Activated CD4-positive, alpha-beta memory T cell treated with anti-CD3 and anti-CD28 coated beads for 36 hours (primary cell): ENCODE measurements around the gene WRAP73. TPM values are rescaled to one million over a fixed set of nuclear protein-coding genes. Genes with fewer than 3 reads are reported as not detected.

Source experiments
- CTCF ChIA-PET: fragments of 350-600 bp; sonication (Branson Sonifier 250); formaldehyde crosslinking; loops from one replicate; lab custom pipeline; 2021; ENCODE audit warnings: antibody characterized with exemption, inconsistent platforms; lab: Charles Lee
- POLR2A ChIA-PET: fragments of 350-600 bp; sonication (Branson Sonifier 250); formaldehyde crosslinking; loops from one replicate; lab custom pipeline; 2021; ENCODE audit warnings: antibody characterized with exemption; lab: Charles Lee
- DNase-seq: peaks from one replicate; pipeline ENCODE4 v3.0.0-alpha.2; 2020
- H3K27ac Mint-ChIP-seq: one replicate; pipeline ENCODE4 v1.8.0; 2021; ENCODE audit warnings: mixed read lengths
- H3K27me3 Mint-ChIP-seq: one replicate; pipeline ENCODE4 v1.8.0; 2021; ENCODE audit warnings: mixed read lengths
- H3K36me3 Mint-ChIP-seq: one replicate; pipeline ENCODE4 v1.8.0; 2021; ENCODE audit warnings: mixed read lengths
- H3K4me1 Mint-ChIP-seq: one replicate; pipeline ENCODE4 v1.8.0; 2021; ENCODE audit warnings: low read depth, mixed read lengths
- H3K4me3 Mint-ChIP-seq: one replicate; pipeline ENCODE4 v1.8.0; 2021; ENCODE audit warnings: mild to moderate bottlenecking, mixed read lengths
- H3K9me3 Mint-ChIP-seq: one replicate; pipeline ENCODE4 v1.8.0; 2021; ENCODE audit warnings: mixed read lengths
- intact Hi-C: fragments of 100-400 bp; cut with micrococcal nuclease; formaldehyde crosslinking; loops from one replicate; pipeline ENCODE4 v1.15.1; 2023
- total RNA-seq, 2 experiments: library from RNA; stranded (reverse); gene quantifications; one replicate each; pipeline ENCODE4 v1.2.3, GENCODE V29; 2021

WRAP73 gene
- total RNA-seq, 2 experiments from 2014 or later, result 34.5 to 34.6 TPM

- H3K36me3 Mint-ChIP-seq, result no peaks in the 10 kb centered on the region
- H3K4me1 Mint-ChIP-seq, result peaks cover 26% of the 10 kb centered on the region
- DNase-seq, result no peak
- no peaks in the 10 kb centered on the region for H3K9me3 Mint-ChIP-seq
- no peak overlapping the region for H3K27ac Mint-ChIP-seq
- H3K27me3 Mint-ChIP-seq, result peaks cover 33% of the 10 kb centered on the region
- peak overlapping the region; percentile 35 for H3K4me3 Mint-ChIP-seq
- intact Hi-C loops, result loop anchor here (5.0 to 10.0 kb wide), 2 partner anchors 146 to 254 kb away; partner anchors contain the start of genes C1orf174 and LRRC47
- ChIA-PET POLR2A (no interaction called here), CTCF (interaction anchor here (0.6 to 1.3 kb wide), 2 partner anchors 34 to 73 kb away, joined by 4 to 5 read pairs; no protein-coding TSS in a partner anchor)
Measured at GRCh38 chr1:3651026-3651929, 1.4 kb upstream of the WRAP73 start.

DNA sequence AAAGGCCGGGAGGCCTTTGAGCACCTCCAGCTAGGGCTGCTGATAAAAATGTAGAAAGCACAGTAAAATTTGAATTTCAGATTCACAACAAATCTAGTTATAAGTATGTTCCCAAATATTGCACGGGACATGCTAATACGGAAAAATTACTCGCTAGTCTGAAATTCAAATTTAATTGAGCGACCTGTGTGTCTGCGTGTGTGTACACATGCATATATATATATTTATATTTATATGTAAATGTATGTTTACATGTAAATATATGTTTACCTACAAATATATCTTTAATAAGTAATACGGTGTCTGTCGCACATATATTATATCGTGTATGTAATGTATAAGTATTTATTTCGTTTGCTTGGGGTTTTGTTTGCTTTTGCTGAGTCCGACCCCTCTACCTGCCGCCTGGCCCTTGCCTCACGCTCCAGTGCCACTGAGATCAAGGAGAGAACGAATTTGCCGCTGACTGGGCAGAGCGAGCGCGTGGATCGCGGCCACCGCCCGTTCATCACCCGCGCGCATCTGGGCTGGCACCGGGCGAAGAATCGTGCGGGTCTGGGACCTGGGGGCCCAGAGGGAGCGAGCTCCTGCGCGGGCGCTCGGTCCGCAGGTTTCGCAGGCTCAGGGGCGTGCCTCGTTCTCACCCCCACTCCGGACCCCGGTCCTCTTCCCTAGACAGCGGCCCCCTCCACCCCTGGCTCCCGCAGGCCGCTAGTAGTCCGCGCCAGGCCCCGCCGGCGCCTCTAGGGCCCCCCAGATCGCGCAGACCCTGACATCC, 534 bp upstream of the WRAP73 start:
- Mint-ChIP-seq H3K9me3 (no peaks in the 10 kb centered on the region), H3K27ac (no peak overlapping the region), H3K27me3 (peaks cover 28% of the 10 kb centered on the region), H3K4me3 (peak overlapping the region; percentile 76), H3K4me1 (peaks cover 23% of the 10 kb centered on the region), H3K36me3 (peaks cover 3% of the 10 kb centered on the region)
- ChIA-PET POLR2A (no interaction called here), CTCF (interaction anchor here (0.6 to 1.1 kb wide), 4 partner anchors 31 to 113 kb away, joined by 3 to 4 read pairs (median 4); no protein-coding TSS in a partner anchor)
- intact Hi-C loops, result loop anchor here (1.0 to 10.0 kb wide), 3 partner anchors 26 to 254 kb away; partner anchors contain the start of genes C1orf174 and LRRC47
- DNase-seq, result no peak

- ChIA-PET CTCF (interaction anchor here (1.4 kb wide), 1 partner anchor 25 kb away, joined by 5 read pairs; no protein-coding TSS in a partner anchor), POLR2A (no interaction called here)
- no peak for DNase-seq
- Mint-ChIP-seq H3K27me3 (peaks cover 8% of the 10 kb centered on the region), H3K4me1 (peaks cover 23% of the 10 kb centered on the region), H3K4me3 (no peak overlapping the region), H3K27ac (no peak overlapping the region), H3K9me3 (no peaks in the 10 kb centered on the region), H3K36me3 (peaks cover 16% of the 10 kb centered on the region)
- intact Hi-C loops, result no loop called here
Measured at GRCh38 chr1:3646596-3646995, 3.3 kb downstream of the WRAP73 start.

GRCh38 chr1:3645666-3646355, 4.1 kb downstream of the WRAP73 start:
- Mint-ChIP-seq H3K27ac (no peak overlapping the region), H3K4me3 (no peak overlapping the region), H3K36me3 (peaks cover 16% of the 10 kb centered on the region), H3K9me3 (no peaks in the 10 kb centered on the region), H3K4me1 (peaks cover 20% of the 10 kb centered on the region), H3K27me3 (peaks cover 2% of the 10 kb centered on the region)
- POLR2A ChIA-PET, result no interaction called here
- CTCF ChIA-PET, result no interaction called here
- DNase-seq, result no peak
- intact Hi-C loops, result no loop called here

DNA sequence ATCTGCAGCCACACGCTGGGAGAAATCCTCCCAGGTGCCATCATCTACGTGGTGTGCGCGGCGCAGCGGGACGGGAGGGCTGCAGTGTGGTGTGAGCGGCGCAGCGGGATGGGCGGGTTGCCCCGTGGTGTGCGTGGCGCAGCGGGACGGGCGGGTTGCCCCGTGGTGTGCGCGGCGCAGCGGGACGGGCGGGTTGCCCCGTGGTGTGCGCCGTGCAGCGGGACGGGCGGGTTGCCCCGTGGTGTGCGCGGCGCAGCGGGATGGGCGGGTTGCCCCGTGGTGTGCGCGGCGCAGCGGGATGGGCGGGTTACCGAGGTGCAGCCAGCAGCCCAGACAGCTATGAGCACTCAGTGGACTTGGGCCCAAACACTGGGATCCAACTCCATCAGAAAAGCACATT, 4.7 kb downstream of the WRAP73 start:
- POLR2A ChIA-PET, result no interaction called here
- Mint-ChIP-seq H3K36me3 (peaks cover 16% of the 10 kb centered on the region), H3K4me1 (peaks cover 17% of the 10 kb centered on the region), H3K9me3 (no peaks in the 10 kb centered on the region), H3K27ac (no peak overlapping the region), H3K4me3 (no peak overlapping the region), H3K27me3 (no peaks in the 10 kb centered on the region)
- no peak for DNase-seq
- CTCF ChIA-PET, result no interaction called here
- intact Hi-C loops, result no loop called here

GRCh38 chr1:3644273-3644672, 5.6 kb downstream of the WRAP73 start:
- peaks cover 15% of the 10 kb centered on the region for H3K4me1 Mint-ChIP-seq
- CTCF ChIA-PET, result no interaction called here
- POLR2A ChIA-PET, result no interaction called here
- no peaks in the 10 kb centered on the region for H3K9me3 Mint-ChIP-seq
- peaks cover 16% of the 10 kb centered on the region for H3K36me3 Mint-ChIP-seq
- intact Hi-C loops, result no loop called here
- H3K4me3 Mint-ChIP-seq, result no peak overlapping the region
- no peak overlapping the region for H3K27ac Mint-ChIP-seq
- H3K27me3 Mint-ChIP-seq, result no peaks in the 10 kb centered on the region
- DNase-seq, result no peak

GRCh38 chr1:3642919-3643675, 6.8 kb downstream of the WRAP73 start:
- Mint-ChIP-seq H3K9me3 (no peaks in the 10 kb centered on the region), H3K36me3 (peaks cover 17% of the 10 kb centered on the region), H3K27ac (no peak overlapping the region), H3K4me1 (peaks cover 3% of the 10 kb centered on the region), H3K4me3 (no peak overlapping the region), H3K27me3 (no peaks in the 10 kb centered on the region)
- no peak for DNase-seq
- intact Hi-C loops, result no loop called here
- ChIA-PET POLR2A (no interaction called here), CTCF (interaction anchor here (0.6 kb wide), 1 partner anchor 82 kb away, joined by 3 read pairs; no protein-coding TSS in a partner anchor)

- CTCF ChIA-PET, result interaction anchor here (1.4 kb wide), 1 partner anchor 22 kb away, joined by 4 read pairs; no protein-coding TSS in a partner anchor
- H3K4me1 Mint-ChIP-seq, result no peaks in the 10 kb centered on the region
- intact Hi-C loops, result no loop called here
- no peaks in the 10 kb centered on the region for H3K27me3 Mint-ChIP-seq
- no peak for DNase-seq
- H3K4me3 Mint-ChIP-seq, result no peak overlapping the region
- H3K27ac Mint-ChIP-seq, result no peak overlapping the region
- peaks cover 26% of the 10 kb centered on the region for H3K36me3 Mint-ChIP-seq
- POLR2A ChIA-PET, result no interaction called here
- H3K9me3 Mint-ChIP-seq, result no peaks in the 10 kb centered on the region
Measured at GRCh38 chr1:3641816-3642215, 8.1 kb downstream of the WRAP73 start.

DNA sequence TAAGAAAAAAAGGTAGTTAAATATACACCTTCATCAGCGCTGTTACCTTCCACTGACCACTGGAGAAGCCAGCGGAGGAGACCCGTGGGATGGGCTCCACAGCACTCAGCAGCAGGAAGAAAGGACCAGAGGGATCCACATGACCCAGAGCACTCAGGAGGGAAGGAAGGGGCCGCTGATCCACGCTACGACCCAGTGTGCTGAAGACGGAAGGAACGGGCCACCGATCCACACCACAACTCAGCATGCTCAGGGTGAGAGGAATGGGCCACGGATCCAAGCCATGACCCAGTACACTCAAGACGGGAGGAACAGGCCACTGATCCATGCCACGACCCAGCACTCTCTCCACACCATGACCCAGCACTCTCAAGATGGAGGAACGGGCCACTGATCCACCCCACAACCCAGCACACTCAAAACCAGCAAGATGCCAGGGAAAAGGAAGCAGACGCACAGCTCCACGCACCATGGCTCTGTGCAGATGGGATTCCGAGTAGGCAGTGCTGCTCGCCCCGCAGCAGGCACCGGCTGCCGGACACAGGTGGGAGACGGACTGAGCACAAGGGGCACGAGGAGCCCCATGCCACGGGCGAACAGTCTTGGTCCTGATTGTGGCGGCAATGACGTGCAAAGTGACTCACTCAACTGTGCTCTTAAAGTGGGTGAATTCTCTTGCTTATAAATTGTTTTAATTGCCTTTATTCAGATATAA, 8.7 kb downstream of the WRAP73 start:
- H3K27me3 Mint-ChIP-seq, result no peaks in the 10 kb centered on the region
- no peaks in the 10 kb centered on the region for H3K9me3 Mint-ChIP-seq
- DNase-seq, result no peak
- no peaks in the 10 kb centered on the region for H3K4me1 Mint-ChIP-seq
- no peak overlapping the region for H3K27ac Mint-ChIP-seq
- H3K36me3 Mint-ChIP-seq, result peaks cover 32% of the 10 kb centered on the region
- POLR2A ChIA-PET, result no interaction called here
- CTCF ChIA-PET, result interaction anchor here (1.4 kb wide), 1 partner anchor 22 kb away, joined by 4 read pairs; no protein-coding TSS in a partner anchor
- H3K4me3 Mint-ChIP-seq, result no peak overlapping the region
- intact Hi-C loops, result no loop called here

DNA sequence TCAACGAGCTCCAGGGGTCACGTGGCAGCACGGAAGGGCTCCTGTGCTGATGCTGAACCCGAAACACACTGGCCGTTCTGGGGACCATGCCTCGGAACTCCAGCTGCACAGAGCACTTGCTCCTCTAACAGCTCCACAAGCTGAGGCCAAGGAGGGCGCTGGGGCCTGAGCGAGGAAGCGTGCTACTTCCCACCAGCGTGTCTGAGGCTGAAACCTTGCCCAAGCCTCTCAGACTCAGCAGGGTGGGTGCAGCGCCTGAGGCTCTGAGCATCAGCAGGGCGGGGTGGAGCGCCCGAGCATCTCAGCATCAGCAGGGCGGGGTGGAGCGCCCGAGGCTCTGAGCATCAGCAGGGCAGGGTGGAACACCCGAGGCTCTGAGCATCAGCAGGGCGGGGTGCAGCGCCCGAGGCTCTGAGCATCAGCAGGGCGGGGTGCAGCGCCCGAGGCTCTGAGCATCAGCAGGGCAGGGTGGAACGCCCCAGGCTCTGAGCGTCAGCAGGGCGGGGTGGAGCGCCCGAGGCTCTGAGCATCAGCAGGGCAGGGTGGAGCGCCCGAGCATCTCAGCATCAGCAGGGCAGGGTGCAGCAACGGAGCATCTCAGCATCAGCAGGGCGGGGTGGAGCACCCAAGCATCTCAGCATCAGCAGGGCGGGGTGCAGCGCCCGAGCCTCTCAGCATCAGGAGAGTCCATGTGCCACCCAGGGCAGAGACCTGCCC, 9.6 kb downstream of the WRAP73 start:
- Mint-ChIP-seq H3K27me3 (no peaks in the 10 kb centered on the region), H3K27ac (no peak overlapping the region), H3K9me3 (no peaks in the 10 kb centered on the region), H3K4me3 (no peak overlapping the region), H3K4me1 (no peaks in the 10 kb centered on the region), H3K36me3 (peaks cover 30% of the 10 kb centered on the region)
- intact Hi-C loops, result no loop called here
- CTCF ChIA-PET, result no interaction called here
- DNase-seq, result no peak
- POLR2A ChIA-PET, result no interaction called here
